AG10803 (cell line): ENCODE data around the gene CNGB1.
"Not testable (repeated sequence)": the region's sequence is repeated elsewhere in the genome, so short reads cannot be mapped to it uniquely, and the experiment has no call there.

Experiments used
- DNase-seq: peaks from one replicate; pipeline ENCODE4 v3.0.0; 2010; ENCODE audit warnings: low read depth
- H3K4me3 ChIP-seq: 2 replicates; pipeline ENCODE4 v1.5.1; 2011; ENCODE audit warnings: mild to moderate bottlenecking, low read length, control low read depth
- CTCF ChIP-seq: conservative IDR thresholded peaks from 2 replicates; pipeline ENCODE4 v1.5.1; 2011; ENCODE audit warnings: mild to moderate bottlenecking, low read length, control low read depth, inconsistent platforms

Gene CNGB1

DNA sequence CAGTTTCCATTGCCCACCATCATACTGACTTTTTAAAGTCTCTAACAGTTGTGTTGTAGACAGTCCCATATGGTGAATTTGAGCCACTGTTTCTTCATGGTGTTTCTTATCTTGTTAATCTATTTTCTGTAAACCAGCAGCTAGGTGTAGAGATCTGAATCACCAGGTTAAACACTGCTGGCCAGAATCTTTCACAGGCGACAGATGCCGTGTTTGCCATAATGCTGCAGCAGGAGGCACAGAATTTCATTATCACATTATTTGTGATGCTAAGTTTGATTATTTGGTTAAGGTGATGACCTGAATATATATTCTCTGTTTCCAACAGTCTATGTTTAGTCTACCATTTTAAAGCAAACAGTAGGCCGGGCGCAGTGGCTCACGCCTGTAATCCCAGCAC, 11.5 kb upstream of the CNGB1 start:
- no peak for DNase-seq
- no peak overlapping the region for H3K4me3 ChIP-seq
- TF ChIP-seq CTCF: no peak

DNA sequence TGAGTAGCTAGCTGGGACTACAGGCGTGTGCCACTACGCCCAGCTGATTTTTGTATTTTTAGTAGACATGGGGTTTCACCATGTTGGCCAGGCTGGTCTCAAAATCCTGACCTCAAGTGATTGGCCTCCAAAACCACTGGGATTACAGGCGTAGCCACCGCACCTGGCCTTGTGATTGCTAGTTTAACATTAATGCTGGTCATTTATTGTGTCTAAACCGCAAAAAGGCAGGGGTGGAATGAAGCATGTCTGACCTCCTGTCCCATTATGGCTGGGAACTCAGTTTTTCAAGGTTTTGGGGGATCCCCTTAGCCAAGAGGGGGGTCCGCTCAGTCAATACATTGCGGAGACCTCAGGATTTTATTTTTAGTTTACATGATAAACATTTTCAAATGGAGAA, 10.7 kb upstream of the CNGB1 start:
- DNase-seq: no peak
- TF ChIP-seq CTCF: no peak
- no peak overlapping the region for H3K4me3 ChIP-seq

GRCh38 chr16:57979006-57979585, 8.2 kb upstream of the CNGB1 start:
- no peak overlapping the region for H3K4me3 ChIP-seq
- TF ChIP-seq CTCF: no peak
- no peak for DNase-seq

DNA sequence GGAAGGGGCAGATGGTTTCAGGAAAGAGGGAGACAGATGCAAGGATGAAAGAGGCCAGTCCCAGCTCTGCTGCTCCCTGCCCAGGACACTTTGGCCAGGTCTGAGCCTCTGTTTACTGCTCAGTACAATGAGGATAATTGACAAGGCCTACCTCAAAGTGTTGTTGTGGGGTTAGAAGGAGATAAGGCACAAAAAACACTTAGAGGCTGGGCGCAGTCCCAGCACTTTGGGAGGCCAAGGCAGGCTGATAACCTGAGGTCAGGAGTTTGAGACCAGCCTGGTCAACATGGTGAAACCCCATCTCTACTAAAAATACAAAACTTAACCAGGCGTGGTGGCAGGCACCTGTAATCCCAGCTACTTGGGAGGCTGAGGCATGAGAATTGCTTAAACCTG, 7.1 kb upstream of the CNGB1 start:
- DNase-seq, H3K4me3 ChIP-seq: not testable (repeated sequence)

DNA sequence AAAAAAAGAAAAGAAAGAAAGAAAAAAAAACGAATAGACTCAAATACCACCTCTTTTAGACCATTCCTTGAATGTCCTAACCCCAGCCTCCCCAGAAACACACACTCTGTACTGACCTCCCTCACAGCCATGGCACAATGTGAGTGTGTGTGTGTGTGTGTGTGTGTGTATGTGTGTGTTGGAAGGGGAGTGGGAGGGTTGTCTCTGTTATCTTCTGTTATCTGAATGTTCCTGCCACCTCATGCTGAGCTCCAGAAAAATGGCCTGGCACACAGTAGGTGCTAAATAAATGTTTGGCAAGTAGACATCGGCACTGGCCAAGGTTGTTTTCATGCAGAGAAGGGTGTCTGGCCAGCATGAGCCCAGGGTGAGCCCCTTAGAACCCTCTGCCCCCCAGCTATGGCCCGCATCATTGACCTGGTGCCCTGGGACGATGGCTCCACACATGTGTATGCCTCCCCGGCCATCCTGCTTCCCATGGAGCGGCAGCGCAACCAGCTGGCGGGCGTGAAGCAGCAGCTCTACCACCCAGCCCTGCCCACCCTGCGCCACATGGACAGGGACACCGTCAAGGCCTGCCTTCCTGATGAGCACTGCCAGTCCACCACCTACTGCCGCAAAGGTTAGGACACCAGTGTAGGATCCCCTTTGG, 6.6 kb upstream of the CNGB1 start:
- TF ChIP-seq CTCF: no peak
- H3K4me3 ChIP-seq: no peak overlapping the region
- no peak for DNase-seq

DNA sequence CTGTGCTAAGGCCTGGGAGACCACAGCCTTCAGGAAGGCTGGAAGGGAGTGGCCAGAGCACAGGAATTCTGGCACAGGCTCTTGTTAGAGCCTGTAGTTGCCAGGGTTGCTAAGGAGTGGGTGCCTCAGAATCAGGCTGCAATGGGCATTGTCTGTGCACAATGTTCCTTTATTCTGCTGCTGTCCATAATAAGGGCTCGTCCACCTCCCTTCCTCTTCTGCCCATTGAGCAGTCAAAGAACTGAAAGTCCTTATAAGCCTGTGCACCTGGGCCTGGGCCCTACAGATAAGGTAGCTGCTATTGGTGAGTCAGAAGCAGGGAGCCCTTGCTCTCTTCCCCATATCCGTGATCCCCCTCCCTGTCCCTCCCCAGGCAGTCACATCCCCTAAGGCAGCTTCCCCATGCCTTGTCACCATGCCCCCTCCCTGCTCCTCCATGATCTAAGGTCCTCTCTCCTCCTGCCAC, 5.4 kb upstream of the CNGB1 start:
- H3K4me3 ChIP-seq: no peak overlapping the region
- peak; percentile 38 for DNase-seq
- TF ChIP-seq CTCF: no peak

- TF ChIP-seq CTCF: no peak
- no peak overlapping the region for H3K4me3 ChIP-seq
- DNase-seq: no peak
These were observed 1.4 kb upstream of the CNGB1 start for GRCh38 chr16:57972306-57972705.
